ENCODE data around the gene TEX2. TPM values are rescaled to one million over a fixed set of nuclear protein-coding genes. Genes with fewer than 3 reads are reported as not detected.

The TEX2 gene
- total and polyA plus RNA-seq, 2 of the 13 experiments (the other 11 are each of a cell fraction or from before 2014, with no cell fraction given) = 21.4 to 37.7 TPM

DNA sequence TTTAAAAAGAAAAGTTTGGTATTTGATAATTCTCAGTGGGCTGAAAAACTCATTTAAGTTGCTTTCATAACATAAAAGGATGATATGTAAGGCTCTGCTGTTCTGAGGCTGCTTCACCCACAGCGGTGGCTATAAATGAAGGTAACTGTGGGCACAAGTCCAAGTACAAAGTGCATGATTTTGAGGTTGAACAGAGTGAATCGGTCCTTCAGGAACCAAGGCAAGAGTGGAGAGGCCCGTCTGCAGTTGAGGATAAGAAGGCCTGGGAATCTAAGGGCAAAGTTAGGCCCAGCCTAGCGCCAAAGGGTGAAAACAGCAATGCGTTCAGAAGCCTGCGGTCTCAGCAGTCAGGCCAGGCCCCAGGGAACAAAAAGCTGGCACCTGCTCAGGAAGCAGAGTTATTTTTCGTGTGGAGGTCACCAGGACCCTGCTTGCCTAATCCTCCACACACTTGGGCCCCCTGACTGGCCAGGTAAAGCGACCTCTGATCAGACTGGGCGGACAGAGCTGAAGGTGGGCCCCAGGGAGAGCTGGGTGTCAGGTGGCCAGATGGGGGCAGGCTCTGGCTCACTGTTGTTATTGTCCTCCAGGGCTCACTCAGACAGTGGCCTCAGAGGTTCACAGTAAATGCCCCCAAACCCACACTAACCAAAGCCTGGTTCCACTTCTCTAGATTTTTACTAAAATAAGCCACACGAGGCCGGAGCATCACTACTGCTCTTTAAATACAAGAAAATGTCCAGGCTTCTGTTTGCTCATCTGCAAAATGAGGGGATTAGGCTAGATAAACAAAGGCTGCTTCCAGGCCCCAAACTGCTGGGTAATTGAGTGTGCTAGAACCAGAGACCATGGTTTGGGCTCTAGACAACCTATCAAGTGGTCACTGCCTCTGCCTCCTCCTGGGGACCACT is 46.5 kb downstream of the TEX2 start (continued):
- TF ChIP-seq, protein P1, sequence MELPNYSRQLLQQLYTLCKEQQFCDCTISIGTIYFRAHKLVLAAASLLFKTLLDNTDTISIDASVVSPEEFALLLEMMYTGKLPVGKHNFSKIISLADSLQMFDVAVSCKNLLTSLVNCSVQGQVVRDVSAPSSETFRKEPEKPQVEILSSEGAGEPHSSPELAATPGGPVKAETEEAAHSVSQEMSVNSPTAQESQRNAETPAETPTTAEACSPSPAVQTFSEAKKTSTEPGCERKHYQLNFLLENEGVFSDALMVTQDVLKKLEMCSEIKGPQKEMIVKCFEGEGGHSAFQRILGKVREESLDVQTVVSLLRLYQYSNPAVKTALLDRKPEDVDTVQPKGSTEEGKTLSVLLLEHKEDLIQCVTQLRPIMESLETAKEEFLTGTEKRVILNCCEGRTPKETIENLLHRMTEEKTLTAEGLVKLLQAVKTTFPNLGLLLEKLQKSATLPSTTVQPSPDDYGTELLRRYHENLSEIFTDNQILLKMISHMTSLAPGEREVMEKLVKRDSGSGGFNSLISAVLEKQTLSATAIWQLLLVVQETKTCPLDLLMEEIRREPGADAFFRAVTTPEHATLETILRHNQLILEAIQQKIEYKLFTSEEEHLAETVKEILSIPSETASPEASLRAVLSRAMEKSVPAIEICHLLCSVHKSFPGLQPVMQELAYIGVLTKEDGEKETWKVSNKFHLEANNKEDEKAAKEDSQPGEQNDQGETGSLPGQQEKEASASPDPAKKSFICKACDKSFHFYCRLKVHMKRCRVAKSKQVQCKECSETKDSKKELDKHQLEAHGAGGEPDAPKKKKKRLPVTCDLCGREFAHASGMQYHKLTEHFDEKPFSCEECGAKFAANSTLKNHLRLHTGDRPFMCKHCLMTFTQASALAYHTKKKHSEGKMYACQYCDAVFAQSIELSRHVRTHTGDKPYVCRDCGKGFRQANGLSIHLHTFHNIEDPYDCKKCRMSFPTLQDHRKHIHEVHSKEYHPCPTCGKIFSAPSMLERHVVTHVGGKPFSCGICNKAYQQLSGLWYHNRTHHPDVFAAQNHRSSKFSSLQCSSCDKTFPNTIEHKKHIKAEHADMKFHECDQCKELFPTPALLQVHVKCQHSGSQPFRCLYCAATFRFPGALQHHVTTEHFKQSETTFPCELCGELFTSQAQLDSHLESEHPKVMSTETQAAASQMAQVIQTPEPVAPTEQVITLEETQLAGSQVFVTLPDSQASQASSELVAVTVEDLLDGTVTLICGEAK (IDR thresholded peaks at IDR 0.05) = no peak
- TF ChIP-seq, protein P1 (CRISPR knock-in tag; IDR thresholded peaks at IDR 0.05) = no peak; the same call in 1 of the 2 replicates
- TF ChIP-seq ZNF577 (CRISPR knock-in tag; IDR thresholded peaks at IDR 0.05; ENCODE audit: borderline replicate concordance, low read depth) (no peak), ZNF768 (CRISPR knock-in tag; IDR thresholded peaks at IDR 0.05) (peak; percentile 47), SUZ12 (IDR thresholded peaks at IDR 0.05; ENCODE audit: low read depth, low read length) (no peak), GATAD2A (CRISPR knock-in tag; IDR thresholded peaks at IDR 0.05) (peak; percentile 98), ZNF720 (CRISPR knock-in tag; IDR thresholded peaks at IDR 0.05) (peak; percentile 33; the same call in 1 of the 2 replicates), ADNP (CRISPR knock-in tag; IDR thresholded peaks at IDR 0.05) (no peak; the same call in 1 of the 2 replicates), ZNF773 (CRISPR knock-in tag; IDR thresholded peaks at IDR 0.05; ENCODE audit: borderline replicate concordance) (no peak), KMT2B (CRISPR knock-in tag; IDR thresholded peaks at IDR 0.05) (peak; percentile 71), ARNTL (CRISPR knock-in tag; IDR thresholded peaks at IDR 0.05) (peak; percentile 69; the same call in 1 of the 2 replicates), SRSF1 (optimal IDR thresholded peaks at IDR 0.05; ENCODE audit: low read depth, low read length) (peak; percentile 89), NFYB (CRISPR knock-in tag; IDR thresholded peaks at IDR 0.05) (peak; percentile 47; the same call in 1 of the 2 replicates), ZNF558 (CRISPR knock-in tag; IDR thresholded peaks at IDR 0.05; ENCODE audit: borderline replicate concordance) (no peak)
- TF ChIP-seq, protein P2, sequence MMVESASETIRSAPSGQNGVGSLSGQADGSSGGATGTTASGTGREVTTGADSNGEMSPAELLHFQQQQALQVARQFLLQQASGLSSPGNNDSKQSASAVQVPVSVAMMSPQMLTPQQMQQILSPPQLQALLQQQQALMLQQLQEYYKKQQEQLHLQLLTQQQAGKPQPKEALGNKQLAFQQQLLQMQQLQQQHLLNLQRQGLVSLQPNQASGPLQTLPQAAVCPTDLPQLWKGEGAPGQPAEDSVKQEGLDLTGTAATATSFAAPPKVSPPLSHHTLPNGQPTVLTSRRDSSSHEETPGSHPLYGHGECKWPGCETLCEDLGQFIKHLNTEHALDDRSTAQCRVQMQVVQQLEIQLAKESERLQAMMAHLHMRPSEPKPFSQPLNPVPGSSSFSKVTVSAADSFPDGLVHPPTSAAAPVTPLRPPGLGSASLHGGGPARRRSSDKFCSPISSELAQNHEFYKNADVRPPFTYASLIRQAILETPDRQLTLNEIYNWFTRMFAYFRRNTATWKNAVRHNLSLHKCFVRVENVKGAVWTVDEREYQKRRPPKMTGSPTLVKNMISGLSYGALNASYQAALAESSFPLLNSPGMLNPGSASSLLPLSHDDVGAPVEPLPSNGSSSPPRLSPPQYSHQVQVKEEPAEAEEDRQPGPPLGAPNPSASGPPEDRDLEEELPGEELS (CRISPR knock-in tag; IDR thresholded peaks at IDR 0.05) = peak; percentile 85
- TF ChIP-seq, protein P3, sequence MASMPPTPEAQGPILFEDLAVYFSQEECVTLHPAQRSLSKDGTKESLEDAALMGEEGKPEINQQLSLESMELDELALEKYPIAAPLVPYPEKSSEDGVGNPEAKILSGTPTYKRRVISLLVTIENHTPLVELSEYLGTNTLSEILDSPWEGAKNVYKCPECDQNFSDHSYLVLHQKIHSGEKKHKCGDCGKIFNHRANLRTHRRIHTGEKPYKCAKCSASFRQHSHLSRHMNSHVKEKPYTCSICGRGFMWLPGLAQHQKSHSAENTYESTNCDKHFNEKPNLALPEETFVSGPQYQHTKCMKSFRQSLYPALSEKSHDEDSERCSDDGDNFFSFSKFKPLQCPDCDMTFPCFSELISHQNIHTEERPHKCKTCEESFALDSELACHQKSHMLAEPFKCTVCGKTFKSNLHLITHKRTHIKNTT (CRISPR knock-in tag; IDR thresholded peaks at IDR 0.05) = no peak
- TF ChIP-seq, protein P4, sequence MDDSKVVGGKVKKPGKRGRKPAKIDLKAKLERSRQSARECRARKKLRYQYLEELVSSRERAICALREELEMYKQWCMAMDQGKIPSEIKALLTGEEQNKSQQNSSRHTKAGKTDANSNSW (CRISPR knock-in tag; IDR thresholded peaks at IDR 0.05; ENCODE audit: borderline replicate concordance) = 0 out of 2 replicates have a peak, but pooled peaks have one; percentile 45

Measured in HepG2 (cell line).